NCI-H446 (cell line): ENCODE data around the gene GATAD2B.
"Not testable (repeated sequence)": the region's sequence is repeated elsewhere in the genome, so short reads cannot be mapped to it uniquely, and the experiment has no call there.

Source experiments
- DNase-seq, 2 experiments: peaks; one replicate each; lab custom pipeline; 2025; lab: John Stamatoyannopoulos, UW

The GATAD2B gene

DNA sequence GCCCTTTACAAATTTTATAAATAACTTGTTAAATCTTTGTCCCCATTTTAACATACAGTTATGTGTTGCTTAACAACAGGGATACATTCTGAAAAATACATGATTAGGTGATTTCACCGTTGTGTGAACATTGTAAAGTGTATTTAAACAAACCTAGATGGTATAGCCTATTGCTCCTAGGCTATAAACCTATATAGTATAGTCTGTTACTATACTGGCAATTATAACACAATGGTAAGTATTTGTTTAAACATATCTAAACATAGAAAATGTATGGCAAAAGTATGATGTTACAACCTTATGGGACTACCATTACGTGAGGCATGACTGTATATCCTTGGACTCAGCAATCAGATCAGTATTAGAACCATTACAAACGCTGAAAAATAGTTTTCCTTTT, 36.6 kb downstream of the GATAD2B start:
- DNase-seq, result no peak

DNA sequence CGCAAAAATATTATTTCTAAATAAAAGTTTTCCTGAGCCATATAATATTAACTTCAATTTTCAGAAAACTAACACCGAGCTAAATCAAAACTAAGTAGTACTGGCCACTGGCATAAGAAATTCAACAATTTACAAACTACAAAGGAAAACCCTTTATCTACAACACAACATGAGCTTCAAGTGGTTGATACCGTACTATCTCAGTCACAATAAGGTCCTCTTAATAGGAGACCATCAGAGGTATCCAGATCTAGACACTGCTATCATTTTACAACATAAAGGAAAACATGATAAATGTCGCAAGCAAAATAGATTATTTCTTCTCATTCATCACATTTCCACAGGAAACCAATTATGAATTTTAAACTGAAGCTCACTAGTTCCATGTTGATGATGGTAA, 39.5 kb downstream of the GATAD2B start:
- DNase-seq, result no peak

- no peak for DNase-seq
These were observed 40.4 kb downstream of the GATAD2B start for GRCh38 chr1:153882296-153882912.

DNA sequence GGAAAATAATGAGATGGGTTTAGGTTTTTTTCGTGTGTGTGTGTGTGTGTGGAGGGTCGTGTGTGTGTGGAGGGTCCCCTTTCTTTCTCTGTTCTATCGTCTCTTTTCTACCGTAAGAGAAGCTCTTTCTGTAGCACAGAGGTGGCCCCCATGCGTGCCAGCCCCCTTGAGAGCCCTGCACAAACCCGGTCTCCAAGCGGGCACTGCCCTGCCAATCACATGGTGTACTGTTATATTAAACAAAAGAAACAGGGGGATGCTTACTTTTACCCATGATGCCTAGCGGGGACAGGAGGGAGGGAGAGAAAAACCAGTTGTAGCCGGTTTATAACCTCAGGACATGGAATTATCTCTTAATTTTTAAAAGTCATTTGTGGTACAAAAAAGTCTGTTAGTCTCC, 41.0 kb downstream of the GATAD2B start:
- peak; percentile 5 to 34 for DNase-seq

DNA sequence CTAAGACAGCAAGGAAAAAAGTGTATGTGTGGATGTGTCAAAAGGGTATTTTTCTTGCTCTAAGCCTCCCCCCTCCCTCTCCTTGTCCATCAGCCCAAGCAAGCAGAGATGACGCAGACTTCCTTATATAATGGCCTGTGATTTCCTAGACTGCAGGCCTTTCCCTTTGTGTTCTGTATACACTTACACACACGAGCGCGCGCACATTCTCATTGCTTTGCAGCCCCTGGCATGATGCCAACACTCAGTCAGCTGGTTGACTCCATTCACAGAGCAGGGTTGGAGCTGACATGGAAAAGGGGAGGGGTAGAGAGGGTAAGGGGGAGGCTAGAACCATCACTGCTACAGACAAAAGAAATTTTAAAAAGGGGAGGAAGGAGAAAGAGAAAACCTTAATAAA, 41.8 kb downstream of the GATAD2B start:
- peak; percentile 93 to 95 for DNase-seq

DNA sequence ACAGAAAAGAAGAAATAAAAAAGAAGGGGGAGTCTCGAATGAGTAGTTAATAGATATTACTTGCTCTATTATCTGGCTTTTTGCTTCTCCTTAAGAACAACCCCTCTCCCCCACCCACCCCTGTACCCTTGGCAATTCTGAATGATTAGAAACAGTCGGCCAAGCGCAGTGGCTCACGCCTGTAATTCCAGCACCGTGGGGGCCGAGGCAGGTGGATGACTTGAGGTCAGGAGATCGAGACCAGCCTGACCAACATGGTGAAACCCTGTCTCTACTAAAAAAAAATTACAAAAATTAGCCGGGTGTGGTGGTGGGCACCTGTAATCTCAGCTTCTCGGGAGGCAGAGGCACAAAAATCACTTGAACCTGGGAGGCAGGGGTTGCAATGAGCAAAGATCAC, 42.7 kb downstream of the GATAD2B start:
- no peak for DNase-seq

DNA sequence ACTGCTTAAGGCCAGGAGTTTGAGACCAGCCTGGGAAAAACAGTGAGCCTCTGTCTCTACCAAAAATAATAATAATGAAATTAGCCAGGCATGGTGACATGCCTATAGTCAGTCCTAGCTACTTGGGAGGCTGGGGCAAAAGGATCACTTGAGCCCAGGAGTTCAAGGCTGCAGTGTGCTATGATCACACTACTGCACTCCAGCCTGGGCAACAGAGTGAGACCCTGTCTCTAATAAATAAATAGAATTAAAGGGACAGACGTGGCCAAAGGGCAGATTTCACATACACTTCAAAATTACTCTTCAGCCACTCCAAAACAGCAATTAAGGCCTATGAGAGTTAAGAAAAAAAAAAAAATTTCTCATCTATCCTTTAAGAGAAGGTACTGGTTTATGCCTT, 45.7 kb downstream of the GATAD2B start:
- DNase-seq, result no peak

GRCh38 chr1:153872934-153873333, 49.8 kb downstream of the GATAD2B start:
- DNase-seq, result no peak

DNA sequence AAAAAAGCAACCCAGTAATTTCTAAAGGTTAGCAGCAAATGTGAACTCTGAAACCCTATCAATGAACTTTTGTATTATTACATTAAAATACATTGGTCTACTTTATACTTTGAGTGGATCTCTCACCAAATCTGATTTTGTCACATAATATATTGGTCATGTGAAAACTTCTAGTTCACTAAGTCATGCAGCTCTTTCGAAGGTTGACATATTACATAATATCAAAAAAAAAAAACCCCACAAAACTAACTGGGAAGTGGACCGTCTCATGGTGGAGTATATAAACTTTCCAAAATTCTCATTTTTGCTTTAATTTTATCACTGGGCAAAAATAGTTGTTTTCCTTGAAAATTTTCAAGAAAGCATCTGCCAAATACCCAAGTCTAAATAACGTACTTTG, 50.4 kb downstream of the GATAD2B start:
- no peak for DNase-seq

GRCh38 chr1:153869486-153869885, 53.3 kb downstream of the GATAD2B start:
- no peak for DNase-seq

DNA sequence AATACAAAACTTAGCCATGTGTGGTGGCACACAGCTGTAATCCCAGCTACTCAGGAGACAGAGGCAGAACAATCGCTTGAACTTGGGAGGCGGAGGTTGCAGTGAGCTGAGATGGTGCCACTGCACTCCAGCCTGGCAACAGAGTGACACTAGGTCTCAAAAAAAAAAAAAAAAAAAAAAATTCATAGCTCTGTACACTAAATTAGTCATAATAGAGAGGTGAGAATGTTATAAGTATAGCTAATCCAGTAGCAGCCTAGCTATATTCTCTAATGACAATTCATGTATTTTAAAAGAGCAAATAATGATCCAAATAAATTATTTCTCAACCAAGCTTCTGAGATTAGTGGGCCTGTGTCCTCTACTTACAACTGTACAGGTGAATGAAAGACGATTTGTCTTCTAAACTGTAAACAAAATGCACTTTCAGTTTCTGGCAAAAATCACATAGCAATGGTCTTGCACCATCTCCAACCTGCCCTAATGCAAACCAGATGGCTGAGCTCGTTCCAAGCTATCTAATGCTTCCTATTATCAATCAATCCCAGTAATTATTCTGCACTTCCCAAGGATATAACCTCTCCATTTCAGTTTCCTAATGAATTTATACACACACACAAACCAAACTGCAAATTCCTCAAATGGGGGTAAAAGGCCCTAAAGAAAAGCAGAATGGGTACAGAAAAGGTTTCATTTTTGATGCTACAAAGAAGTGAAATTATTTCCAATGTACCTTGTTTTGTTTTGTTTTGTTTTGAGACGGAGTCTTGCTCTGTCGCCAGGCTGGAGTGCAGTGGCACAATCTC, 56.5 kb downstream of the GATAD2B start:
- peak in 1 of 2 experiments; percentile 43 for DNase-seq

DNA sequence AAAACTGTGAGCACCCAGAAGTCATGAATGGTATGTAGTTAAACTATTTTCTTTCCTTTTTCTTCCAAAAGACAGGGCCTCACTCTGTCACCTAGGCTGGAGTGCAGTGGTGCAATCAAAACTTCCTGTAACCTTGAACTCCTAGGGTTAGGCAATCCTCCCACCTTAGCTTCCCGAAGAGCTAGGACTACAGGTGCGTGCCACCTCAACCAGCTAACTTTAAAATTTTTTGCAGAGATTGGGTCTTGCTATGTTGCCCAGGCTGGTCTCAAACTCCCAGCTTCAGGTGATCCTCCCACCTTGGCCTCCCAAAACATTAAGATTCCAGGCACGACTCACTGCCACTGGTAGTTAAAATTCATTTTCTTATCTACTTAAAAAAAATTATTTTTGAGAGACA, 62.5 kb downstream of the GATAD2B start:
- no peak for DNase-seq

DNA sequence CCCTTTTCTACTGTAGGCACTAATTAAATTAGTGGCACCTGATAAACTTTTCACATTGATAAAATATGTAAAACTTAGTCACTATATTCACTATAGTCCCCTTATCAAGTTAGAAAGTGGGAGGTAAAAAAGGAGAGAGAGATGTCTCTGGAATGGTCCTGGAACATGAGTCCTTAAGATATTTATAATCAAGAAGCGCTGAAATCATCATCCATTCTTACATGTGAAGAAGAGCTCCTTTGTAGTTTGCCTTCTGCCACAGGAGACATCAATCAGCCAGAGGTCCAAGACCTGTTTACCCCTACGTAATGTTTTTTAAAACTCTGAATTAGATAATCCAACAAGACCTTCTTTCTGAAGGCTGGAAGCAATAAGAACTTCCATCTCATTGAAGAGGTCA, 65.3 kb downstream of the GATAD2B start:
- DNase-seq, result no peak

DNA sequence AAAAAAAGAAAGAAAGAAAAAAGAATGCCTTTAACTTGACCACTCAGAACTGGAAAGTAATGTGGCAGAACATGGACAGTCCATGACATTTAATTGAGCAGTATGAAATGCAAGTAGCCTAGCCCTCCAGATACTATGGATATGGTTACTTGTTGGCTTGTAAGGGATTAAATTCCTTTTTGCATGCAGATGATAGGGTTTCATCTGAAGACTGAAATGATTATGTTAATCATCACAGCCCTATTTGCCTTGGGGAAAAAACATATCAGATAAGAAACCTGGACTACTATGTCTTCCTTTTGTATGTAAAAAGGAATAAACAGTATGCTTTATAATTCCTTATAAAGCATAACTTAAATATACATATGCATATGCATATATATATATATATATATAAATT, 66.0 kb downstream of the GATAD2B start:
- DNase-seq, result no peak

DNA sequence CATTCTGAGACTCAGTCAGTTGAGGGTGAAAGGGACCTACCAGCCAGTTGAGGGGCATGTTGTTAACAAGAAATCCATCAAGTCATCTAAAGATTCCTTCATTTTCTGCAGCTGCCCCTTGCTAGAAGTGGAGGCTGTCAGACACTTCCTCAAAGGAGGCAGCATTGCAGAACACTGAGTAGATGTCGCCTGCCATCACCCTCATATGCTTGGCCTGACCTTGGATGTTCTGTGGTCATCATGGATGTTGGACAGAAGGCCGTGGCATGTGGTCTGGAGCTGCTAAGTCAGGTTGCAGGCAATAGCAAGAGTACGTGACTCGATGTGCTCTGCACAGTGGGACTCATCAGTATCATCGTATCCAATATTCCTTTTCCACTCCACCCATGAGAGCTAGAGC, 70.6 kb downstream of the GATAD2B start:
- DNase-seq, result no peak

- DNase-seq, result no peak
These were observed 73.1 kb downstream of the GATAD2B start for GRCh38 chr1:153849487-153850185.

GRCh38 chr1:153848805-153849204, 74.0 kb downstream of the GATAD2B start:
- DNase-seq, result no peak

DNA sequence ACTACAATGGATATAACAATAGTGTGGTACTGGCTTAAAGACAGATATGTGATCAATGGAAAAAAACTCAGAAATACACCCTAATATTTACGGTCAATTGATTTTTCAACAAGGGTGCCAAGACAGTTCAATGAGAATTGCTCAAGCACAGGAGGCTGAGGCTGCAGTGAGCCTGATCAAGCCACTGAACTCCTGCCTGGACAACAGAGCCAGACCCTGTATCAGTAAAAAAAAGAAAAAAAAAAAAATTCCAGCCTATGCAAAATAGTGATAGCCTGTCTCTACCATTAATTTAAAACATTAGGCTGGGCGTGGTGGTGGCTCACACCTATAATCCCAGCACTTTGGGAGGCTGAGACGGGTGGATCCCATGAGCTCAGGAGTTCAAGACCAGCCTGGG, 77.6 kb downstream of the GATAD2B start:
- DNase-seq, result no peak

DNA sequence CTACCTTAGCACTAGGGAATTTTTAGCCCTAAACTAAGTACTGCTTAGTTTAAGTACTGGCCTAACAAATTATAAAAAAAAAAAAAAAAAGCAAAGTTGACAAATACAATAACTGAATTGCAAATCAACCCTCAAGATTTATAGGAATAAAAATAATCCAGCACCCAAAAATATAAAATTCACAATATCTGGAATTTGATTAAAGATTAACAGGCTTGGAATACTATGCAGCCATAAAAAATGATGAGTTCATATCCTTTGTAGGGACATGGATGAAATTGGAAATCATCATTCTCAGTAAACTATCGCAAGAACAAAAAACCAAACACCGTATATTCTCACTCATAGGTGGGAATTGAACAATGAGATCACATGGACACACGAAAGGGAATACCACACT, 78.4 kb downstream of the GATAD2B start:
- DNase-seq, result not testable (repeated sequence)

DNA sequence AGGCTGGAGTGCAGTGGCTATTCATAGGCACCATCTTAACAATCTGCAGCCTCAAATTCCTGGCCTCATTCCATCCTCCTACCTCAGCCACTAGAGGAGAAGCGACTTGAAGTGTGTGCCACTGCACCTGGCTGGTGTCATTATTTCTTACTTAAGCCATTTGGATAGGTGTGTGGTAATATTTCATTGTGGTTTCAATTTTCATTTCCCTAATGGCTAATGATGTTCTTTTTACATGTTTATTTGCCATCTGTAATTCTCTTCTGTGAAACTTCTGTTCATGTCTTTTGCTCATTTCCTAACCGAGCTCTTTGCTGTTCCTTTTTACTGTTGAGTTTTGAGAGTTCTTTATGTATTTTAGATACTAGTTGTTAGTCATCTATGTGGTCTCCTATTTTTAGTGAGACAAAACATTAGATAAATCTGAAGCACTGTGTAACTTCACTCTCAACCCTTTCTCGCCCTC, 80.7 kb downstream of the GATAD2B start:
- DNase-seq, result no peak

DNA sequence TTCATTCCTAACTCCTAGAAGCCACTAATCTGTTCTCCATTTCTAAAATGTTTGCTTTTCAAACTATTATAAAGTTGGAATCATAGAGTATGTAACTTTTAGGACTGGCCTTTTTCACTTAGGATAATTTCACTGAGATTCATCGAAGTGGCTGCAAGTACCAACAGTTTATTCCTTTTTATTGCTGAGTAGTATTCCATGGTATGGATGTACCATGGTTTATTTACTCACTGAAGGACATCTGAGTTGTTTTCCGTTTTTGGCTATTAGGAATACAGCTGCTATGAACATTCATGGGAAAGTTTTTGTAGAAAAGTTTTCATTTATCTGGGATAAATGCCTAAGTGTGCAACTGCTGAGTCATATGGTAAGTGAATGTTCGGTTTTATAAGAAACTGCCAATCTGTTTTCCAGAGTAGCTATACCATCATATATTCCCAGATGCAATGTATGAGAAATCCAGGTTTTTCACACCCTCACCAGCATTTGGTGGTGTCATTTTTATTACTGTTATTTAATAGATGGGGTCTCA, 81.2 kb downstream of the GATAD2B start:
- DNase-seq, result no peak

DNA sequence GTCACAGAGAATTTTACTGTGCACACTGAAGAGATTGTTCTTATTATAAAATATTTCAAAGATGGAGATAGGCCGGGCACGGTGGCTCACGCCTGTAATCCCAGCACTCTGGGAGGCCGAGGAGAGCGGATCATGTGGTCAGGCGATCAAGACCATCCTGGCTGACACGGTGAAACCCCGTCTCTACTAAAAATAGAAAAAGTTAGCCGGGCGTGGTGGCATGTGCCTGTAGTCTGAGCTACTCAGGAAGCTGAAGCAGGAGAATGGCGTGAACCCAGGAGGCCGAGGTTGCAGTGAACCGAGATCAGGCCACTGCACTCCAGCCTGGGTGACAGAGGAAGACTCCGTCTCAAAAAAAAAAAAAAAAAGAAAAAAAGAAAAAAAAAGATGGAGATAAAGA, 82.0 kb downstream of the GATAD2B start:
- not testable (repeated sequence) for DNase-seq

- not testable (repeated sequence) for DNase-seq
These were observed 88.8 kb downstream of the GATAD2B start for GRCh38 chr1:153833968-153834367.
